Endometrial microvascular endothelial cells (primary cell): Measurements from ENCODE around the gene LTBP4. TPM values are rescaled to one million over a fixed set of nuclear protein-coding genes. Genes with fewer than 3 reads are reported as not detected.

Experiments
- in situ Hi-C: cut with HindIII; loops from 2 replicates; pipeline ENCODE4 v1.10.0; 2017; ENCODE audit warnings: low sequenced_read_pairs, low pct_unique_long_range_greater_than_20kb; ENCODE audit errors: inconsistent ontology term
- total RNA-seq: library from RNA; depleted of rRNA; stranded (reverse); fragments of >200 nt; gene quantifications from one replicate; pipeline ENCODE4 v1.2.3, GENCODE V29; 2015; ENCODE audit errors: inconsistent ontology term

LTBP4 gene
- total RNA-seq, 1 donor from 2014 or later: 11.6 TPM

DNA sequence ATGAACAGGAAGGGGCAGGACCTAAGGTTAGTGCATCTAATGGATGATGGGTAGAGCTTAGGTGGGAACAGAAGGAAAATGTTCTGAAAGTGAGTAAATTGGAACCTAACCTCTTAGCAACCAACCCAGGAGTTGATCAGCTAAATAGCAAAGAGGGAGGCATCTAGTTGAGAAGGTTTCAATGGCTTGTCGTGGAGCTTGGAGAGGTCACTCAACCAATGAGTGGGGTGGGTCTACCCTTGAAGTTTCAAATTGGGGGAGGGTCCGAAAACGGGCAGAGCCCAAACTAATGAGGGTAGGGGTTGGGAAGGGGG is 30.2 kb upstream of the LTBP4 start:
- in situ Hi-C loops: no loop called here

DNA sequence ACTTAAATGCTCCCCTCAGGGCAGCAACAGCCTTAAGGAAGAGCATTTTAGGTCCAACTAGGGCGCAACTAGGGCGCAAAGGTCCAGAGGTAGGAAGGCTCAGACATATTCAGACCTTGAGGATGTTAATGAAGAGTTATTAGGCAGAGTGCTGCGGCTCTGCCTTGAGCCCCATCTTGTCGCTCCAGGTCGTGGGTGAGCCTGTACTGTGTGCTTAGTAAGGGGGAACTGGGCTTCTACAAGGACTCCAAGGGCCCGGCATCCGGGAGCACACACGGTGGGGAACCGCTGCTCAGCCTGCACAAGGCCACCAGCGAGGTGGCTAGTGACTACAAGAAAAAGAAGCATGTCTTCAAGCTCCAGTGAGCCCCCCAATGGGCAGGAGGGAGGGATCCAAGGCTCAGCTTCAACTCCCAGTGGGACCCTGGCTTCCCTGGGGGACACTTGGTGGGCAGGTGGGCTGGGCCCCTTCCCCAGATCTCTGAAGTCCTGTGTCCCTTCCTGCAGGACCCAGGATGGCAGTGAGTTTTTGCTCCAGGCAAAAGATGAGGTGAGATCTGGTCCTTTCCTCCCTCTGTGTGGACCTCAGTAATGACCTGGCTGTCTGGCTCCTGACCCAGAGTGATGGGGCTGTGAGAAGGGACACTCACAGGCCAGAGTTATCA is 29.2 kb upstream of the LTBP4 start:
- in situ Hi-C loops: no loop called here

GRCh38 chr19:40575326-40575725 is 25.8 kb upstream of the LTBP4 start:
- in situ Hi-C loops: no loop called here

DNA sequence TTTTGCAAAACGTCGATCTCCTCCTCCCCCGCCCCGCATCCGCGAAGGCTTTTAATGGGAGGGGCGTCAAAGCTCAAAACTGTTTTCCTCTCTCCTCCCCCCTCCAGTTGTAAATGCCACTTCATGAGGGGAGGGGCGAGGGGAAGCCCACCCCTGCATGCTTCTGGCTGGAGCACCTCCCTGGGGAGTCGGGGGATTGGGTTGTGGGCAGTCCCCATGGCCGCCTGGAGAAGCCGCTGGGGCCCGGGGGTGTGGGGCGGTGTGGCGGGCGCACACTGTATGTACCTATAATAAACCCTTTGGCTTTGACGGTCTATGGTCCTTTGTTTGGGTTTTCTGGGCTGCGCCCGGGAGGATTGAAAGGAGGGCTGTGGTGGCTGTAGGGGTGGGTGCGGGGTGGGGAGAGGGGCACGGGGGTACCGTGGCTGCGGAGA is 25.0 kb upstream of the LTBP4 start:
- in situ Hi-C loops: no loop called here

GRCh38 chr19:40576585-40577451 is 24.4 kb upstream of the LTBP4 start, which contains the start of gene SHKBP1:
Gene SHKBP1, plus strand, starts transcription at chr19:40576873. Its CDS starts 27 bp downstream, at chr19:40576900.
- in situ Hi-C loops: no loop called here

- in situ Hi-C loops: no loop called here
Observed at GRCh38 chr19:40578442-40578908, 22.7 kb upstream of the LTBP4 start.

GRCh38 chr19:40580619-40581018 is 20.6 kb upstream of the LTBP4 start:
- in situ Hi-C loops: no loop called here

GRCh38 chr19:40581531-40581930 is 19.6 kb upstream of the LTBP4 start:
- in situ Hi-C loops: no loop called here

GRCh38 chr19:40582467-40582866 is 18.7 kb upstream of the LTBP4 start:
- in situ Hi-C loops: no loop called here

- in situ Hi-C loops: no loop called here
Observed at GRCh38 chr19:40583283-40583682, 17.9 kb upstream of the LTBP4 start.

DNA sequence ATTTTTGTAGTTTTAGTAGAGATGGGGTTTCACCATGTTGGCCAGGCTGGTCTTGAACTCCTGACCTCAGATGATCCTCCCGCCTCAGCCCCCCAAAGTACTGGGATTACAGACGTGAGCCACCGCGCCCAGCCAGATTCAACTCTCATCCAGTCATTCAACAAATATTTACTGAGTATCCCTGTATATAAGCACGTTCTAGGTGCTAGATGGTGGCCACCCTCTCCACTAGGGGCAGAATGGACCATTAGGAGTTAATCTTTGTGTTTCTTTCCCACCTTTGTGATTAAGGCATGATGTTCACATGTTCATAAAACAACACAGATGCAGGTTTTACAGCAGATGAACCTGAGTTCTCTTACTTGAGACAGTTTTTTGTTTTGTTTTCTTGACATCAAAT is 17.2 kb upstream of the LTBP4 start:
- in situ Hi-C loops: no loop called here

DNA sequence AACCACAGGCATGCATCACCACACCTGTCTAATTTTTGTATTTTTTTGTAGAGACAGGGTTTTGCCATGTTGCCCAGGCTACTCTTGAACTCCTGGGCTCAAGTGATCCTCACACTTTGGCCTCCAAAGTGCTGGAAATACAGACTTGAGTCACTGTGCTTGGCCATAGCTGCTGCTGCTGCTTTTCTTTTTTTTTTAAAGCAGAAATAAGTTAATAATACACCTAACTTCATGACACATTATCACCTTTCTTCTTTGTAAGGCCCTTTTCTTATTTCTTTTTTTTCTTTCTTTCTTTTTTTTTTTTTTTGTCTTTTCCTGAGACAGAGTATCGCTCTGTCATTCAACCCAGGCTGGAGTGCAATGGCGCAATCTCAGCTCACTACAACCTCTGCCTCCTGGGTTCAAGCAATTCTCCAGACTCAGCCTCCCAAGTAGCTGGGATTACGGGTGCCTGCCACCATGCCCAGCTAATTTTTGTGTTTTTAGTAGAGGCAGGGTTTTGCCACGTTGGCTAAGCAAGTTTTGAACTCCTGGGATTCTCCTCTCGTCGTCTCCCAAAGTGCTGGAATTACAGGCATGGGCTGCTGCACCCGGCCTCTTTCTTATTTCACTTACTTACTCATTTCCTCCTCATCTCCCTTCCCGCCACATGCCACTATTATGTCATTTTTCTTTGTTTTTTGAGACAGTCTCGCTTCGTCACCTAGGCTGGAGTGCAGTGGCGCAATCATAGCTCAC is 15.8 kb upstream of the LTBP4 start:
- in situ Hi-C loops: no loop called here

DNA sequence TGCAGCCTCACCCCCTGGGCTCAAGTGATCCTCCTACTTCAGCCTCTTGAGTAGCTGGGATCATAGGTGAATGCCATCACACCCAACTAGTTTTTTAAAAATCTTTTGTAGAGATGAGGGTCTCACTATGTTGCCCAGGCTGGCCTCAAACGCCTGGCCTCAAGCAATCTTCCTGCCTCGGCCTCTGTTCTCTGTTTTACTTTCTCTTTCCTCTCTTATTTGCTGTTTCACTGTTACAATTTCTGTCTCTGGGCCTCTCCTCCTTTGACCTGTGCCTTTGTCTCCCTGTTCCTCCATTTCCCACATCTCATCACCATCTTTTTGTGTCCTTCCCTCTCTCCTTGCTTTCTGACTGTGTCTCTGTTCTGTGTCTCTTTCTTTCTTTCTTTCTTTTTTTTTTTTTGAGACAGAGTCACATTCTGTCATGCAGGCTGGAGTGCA is 15.2 kb upstream of the LTBP4 start:
- in situ Hi-C loops: no loop called here

- in situ Hi-C loops: no loop called here
Observed at GRCh38 chr19:40586611-40587010, 14.6 kb upstream of the LTBP4 start.

DNA sequence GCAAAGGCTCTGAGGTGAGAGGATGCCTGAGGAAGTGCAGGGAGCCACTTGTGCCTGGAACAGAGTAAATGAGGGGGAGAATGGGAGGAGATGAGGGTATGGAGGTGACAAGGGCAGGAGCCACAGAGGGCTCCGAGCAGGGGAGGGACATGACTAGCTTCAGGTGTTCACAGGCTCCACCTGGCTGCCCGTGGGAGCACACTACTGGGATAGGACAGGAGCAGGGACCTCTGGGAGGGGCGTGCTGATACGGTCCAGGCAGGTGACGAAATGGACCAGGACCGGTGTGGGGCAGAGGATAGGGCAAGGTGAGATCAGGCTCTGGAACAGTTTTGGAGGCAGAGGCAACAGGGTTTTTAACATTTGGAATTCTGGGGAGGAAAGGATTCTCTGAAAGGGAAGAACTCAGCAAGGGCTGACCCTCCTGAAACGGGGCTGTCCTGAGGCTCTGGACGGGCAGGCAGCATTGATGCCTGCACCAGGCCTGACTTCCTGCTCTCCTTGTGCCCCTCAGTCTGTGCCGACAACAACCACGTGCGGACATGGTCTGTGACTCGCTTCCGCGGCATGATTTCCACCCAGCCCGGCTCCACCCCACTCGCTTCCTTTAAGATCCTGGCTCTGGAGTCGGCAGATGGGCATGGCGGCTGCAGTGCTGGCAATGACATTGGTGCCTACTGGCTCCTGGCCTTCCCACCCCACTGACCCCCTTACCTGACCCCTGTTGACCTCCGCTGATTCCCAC is 12.9 kb upstream of the LTBP4 start:
- in situ Hi-C loops: no loop called here

DNA sequence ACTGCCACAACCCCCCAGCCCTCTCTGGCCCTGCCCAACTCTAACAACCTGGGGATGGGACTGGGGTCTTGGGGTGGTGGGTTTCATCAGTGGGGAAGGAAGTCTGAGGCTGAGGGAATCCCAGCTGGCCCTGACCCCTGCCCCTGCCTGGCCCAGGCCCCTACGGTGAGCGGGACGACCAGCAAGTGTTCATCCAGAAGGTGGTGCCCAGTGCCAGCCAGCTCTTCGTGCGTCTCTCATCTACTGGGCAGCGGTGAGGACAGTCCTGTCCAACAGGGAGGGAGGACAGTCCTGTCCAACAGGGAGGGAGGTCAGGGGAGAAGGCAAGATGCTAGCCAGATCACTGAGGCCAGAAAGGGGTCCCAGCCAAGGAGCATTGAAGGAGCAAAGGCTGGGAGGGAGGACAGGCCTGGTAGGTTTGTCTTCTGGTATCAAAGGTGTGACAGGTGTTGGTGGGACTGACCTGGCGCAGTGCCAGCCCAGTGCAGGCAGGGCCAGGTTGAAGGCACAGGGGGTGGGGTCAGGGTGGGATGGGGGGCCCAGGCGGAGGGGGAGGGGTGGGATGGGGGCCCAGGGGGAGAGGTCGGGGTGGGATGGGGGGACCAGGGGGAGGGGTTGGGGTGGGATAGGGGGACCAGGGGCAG is 12.1 kb upstream of the LTBP4 start:
- in situ Hi-C loops: no loop called here

- in situ Hi-C loops: no loop called here
Observed at GRCh38 chr19:40589591-40590429, 11.4 kb upstream of the LTBP4 start.
